Measurements from ENCODE around the gene KLK5.

DNA sequence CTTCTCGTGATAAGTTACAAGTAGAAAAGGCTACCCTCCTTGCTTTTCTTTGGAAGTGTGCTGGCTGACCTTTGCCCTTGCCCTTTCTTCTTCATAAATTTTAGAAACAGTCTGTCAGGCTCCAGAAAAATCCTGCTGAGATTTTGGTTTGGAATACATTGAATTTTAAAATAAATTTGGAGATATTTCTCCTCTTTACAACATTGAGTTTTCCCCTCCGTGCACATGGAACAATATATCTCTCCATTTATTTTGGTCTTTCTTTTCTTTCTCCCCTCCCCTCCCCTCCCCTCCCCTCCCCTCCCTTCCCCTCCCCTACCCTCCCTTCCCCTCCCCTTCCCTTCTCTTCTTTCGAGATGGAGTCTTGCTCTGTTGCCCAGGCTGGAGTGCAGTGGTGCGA lies 50.2 kb downstream of the KLK5 start:
- TF ChIP-seq POLR2AphosphoS5 (IDR thresholded peaks at IDR 0.05; ENCODE audit: low read depth, low read length) (no peak), TAF1 (IDR thresholded peaks at IDR 0.05; ENCODE audit: low read depth, low read length) (no peak)

Measured in GM12891 (cell line).